Activated naive CD4-positive, alpha-beta T cell treated with anti-CD3 and anti-CD28 coated beads, Interleukin-2, amount 50 U/mL, for 24 hours (primary cell): ENCODE data around the gene TARS2.

Experiments
- H3K27ac Mint-ChIP-seq: one replicate; pipeline ENCODE4 v1.8.0; 2021; ENCODE audit warnings: mild to moderate bottlenecking, mixed read lengths
- H3K27me3 Mint-ChIP-seq: one replicate; pipeline ENCODE4 v1.8.0; 2021; ENCODE audit warnings: mixed read lengths
- H3K36me3 Mint-ChIP-seq: one replicate; pipeline ENCODE4 v1.8.0; 2021; ENCODE audit warnings: mixed read lengths
- H3K4me1 Mint-ChIP-seq: one replicate; pipeline ENCODE4 v1.8.0; 2021; ENCODE audit warnings: mixed read lengths
- H3K4me3 Mint-ChIP-seq: one replicate; pipeline ENCODE4 v1.8.0; 2021; ENCODE audit warnings: mild to moderate bottlenecking, mixed read lengths
- H3K9me3 Mint-ChIP-seq: one replicate; pipeline ENCODE4 v1.8.0; 2021; ENCODE audit warnings: mixed read lengths

Gene TARS2

GRCh38 chr1:150555971-150556865 is 69.0 kb downstream of the TARS2 start:
- Mint-ChIP-seq H3K27ac (no peak overlapping the region), H3K27me3 (peaks cover under 1% of the 10 kb centered on the region), H3K4me1 (peaks cover 26% of the 10 kb centered on the region), H3K36me3 (no peaks in the 10 kb centered on the region), H3K9me3 (no peaks in the 10 kb centered on the region), H3K4me3 (no peak overlapping the region)

GRCh38 chr1:150557065-150557600 is 69.9 kb downstream of the TARS2 start:
- Mint-ChIP-seq H3K36me3 (no peaks in the 10 kb centered on the region), H3K4me1 (peaks cover 25% of the 10 kb centered on the region), H3K9me3 (no peaks in the 10 kb centered on the region), H3K4me3 (no peak overlapping the region), H3K27me3 (no peaks in the 10 kb centered on the region), H3K27ac (no peak overlapping the region)
